Stimulated activated CD8-positive, alpha-beta memory T cell treated with anti-CD3 and anti-CD28 coated beads, Interleukin-12 subunit alpha, Interleukin-12 subunit beta, amount 100 ng/mL, for 24 hours (primary cell): ENCODE measurements around the gene NRN1L.
"Not testable (repeated sequence)": the region's sequence is repeated elsewhere in the genome, so short reads cannot be mapped to it uniquely, and the experiment has no call there.

Source experiments
- DNase-seq: peaks from one replicate; pipeline ENCODE4 v3.0.0-alpha.2; 2020; ENCODE audit errors: extremely low read depth

NRN1L gene

DNA sequence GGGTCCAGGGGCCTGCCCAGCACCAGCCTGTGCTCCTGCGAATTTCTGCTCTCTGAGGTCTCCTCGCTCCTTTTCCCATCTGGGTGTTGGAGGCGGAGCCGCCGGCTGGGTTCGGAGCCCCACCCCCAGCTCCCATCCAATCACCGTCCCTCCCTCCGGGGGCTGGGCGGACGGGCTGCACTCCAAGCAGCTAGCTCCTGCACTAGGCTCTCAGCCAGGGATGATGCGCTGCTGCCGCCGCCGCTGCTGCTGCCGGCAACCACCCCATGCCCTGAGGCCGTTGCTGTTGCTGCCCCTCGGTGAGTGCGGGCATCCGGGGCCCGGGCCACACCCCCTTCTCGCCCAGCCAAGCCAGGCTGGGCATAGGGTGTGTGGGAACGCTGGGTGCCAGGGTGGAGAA is at the start of gene NRN1L:
TSS of gene NRN1L (plus strand) at position 202 of the 400 bp plus-strand sequence. CDS start at position 221, 19 bp downstream.
- no peak for DNase-seq

DNA sequence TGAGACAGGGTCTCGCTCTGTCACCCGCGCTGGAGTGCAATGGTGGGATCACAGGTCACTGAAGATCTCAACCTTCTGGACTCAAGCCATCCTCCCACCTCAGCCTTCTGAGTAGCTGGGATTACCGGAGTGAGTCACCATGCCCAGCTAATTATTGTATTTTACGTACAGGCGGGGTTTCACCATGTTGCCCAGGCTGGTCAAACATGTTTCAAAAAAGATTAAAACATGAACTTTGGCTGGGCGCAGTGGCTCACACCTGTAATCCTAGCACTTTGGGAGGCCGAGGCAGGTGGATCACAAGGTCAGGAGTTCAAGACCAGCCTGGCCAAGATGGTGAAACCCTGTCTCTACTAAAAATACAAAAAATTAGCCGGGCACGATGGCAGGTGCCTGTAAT is 47.5 kb upstream of the NRN1L start:
- not testable (repeated sequence) for DNase-seq

DNA sequence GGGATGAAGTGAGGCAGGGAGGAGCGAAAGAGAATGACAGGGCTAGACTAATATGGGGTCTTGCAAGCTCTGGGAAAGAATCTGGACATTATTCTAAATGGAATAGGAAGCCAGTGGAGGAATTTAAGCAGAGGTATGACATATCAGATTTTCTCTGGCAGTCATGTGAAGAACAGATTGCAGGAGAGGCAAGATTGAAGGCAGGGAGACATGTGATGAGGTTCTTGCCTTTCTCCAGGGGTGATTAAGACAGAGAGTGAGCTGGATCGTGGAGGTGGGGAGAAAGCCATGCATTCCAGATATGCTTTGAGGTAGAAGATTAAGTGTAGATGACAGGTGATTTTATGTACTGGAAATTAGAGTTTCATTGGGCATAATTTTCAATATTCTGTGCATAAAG is 46.9 kb upstream of the NRN1L start:
- DNase-seq = no peak

DNA sequence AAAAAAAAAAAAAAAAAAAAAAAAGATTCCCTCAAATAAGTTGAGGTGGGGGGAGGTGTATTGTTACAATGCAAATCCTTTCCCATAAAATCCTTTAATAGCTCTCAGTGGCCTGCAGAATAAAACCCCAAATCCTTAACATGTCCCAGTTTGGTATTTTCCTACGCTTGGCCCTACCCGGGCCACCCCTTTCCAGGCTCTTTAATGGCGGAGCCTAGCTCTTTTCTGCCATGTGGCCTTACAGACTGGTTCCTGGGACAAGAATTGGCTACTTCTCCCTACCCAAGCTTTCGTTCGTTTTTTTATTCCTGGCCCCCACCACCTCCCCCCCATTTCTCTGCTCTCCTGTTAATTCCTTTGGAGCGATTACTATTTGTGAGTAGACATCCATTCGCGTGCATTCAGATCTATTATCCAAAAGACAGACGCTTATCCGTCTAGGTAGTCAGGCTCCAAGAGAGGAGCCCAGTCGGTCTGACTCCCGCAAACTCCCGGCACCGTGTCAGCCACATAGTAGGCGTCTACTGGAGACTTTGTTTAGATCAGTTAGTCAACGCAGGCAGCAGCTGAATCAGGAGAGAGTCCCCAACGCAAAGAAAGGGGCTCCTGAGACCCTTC is 43.4 kb upstream of the NRN1L start:
- no peak for DNase-seq

DNA sequence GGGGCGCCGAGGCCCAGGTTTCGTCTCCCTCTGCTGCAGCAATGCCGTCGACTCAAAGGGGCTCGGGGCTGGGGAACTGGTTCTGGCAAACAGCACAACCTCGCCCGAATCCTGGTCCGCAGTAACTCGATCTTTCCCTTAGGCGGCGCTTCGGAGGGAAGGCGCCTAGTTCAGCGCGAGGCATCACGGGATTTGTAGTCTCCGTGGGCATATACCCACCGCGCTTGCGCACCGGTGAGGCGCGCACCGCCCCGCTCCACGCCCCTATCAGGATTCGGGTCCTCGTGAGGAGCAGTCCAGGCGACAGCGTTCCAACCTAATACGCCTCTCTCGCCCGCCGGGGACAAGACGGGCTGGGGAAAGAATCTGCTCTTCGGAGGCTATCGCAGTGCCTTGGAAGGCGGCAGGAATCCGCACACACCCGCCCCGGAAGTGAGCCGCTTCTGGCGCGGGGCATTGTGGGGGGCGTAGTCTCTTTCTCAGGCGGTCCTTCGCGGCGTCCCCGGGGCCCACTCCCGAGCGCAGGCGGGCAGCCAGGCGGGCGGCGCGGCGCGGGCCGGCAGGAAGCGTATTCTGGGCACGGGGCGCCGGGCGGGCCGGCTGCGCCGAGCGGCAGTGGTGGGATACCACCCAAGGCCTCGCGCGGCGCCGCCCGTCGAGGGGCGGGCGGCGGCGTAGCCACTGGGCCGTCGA is 42.7 kb upstream of the NRN1L start, which contains the start of gene THAP11:
TSS of gene THAP11 (plus strand) at position 505 of the 693 bp plus-strand sequence. CDS start 235 bp downstream, outside the sequence.
- peak; percentile 82 for DNase-seq

DNA sequence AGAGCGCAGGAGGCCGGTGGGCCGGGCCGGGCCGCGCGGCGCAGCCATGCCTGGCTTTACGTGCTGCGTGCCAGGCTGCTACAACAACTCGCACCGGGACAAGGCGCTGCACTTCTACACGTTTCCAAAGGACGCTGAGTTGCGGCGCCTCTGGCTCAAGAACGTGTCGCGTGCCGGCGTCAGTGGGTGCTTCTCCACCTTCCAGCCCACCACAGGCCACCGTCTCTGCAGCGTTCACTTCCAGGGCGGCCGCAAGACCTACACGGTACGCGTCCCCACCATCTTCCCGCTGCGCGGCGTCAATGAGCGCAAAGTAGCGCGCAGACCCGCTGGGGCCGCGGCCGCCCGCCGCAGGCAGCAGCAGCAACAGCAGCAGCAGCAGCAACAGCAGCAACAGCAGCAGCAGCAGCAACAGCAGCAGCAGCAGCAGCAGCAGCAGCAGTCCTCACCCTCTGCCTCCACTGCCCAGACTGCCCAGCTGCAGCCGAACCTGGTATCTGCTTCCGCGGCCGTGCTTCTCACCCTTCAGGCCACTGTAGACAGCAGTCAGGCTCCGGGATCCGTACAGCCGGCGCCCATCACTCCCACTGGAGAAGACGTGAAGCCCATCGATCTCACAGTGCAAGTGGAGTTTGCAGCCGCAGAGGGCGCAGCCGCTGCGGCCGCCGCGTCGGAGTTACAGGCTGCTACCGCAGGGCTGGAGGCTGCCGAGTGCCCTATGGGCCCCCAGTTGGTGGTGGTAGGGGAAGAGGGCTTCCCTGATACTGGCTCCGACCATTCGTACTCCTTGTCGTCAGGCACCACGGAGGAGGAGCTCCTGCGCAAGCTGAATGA is 42.0 kb upstream of the NRN1L start:
- peak; percentile 17 for DNase-seq

DNA sequence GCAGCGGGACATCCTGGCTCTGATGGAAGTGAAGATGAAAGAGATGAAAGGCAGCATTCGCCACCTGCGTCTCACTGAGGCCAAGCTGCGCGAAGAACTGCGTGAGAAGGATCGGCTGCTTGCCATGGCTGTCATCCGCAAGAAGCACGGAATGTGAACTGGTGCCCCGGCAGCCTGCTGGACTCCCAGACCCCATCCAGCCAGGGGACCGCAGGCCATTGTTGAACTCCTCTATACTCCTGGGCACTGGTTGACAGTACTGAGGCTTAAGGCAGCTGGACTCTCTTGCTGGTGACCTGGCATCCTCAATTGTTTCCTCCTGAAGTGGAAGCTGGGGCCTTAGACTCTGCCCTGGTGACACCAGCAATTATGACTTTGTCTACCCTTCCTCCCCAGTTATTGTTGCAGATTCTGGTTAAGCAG is 41.3 kb upstream of the NRN1L start:
- DNase-seq = no peak

DNA sequence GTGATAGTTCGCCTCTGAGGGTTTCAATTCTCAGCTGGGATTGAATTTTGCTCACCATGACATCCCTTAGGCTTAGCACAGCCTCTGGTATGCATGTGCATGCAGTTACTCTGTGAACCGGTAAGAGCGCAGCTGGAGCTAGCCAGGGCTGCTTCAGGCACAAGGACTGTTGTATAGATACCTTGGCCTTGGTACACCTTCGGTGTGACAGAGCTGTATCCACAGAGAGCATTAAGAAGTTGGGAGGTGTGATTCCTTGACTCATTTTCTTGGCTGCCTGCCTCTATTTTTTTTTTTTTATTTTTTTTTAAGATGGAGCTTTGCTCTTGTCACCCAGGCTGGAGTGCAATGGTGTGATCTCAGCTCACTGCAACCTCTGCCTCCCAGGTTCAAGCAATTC is 40.2 kb upstream of the NRN1L start:
- DNase-seq = no peak

DNA sequence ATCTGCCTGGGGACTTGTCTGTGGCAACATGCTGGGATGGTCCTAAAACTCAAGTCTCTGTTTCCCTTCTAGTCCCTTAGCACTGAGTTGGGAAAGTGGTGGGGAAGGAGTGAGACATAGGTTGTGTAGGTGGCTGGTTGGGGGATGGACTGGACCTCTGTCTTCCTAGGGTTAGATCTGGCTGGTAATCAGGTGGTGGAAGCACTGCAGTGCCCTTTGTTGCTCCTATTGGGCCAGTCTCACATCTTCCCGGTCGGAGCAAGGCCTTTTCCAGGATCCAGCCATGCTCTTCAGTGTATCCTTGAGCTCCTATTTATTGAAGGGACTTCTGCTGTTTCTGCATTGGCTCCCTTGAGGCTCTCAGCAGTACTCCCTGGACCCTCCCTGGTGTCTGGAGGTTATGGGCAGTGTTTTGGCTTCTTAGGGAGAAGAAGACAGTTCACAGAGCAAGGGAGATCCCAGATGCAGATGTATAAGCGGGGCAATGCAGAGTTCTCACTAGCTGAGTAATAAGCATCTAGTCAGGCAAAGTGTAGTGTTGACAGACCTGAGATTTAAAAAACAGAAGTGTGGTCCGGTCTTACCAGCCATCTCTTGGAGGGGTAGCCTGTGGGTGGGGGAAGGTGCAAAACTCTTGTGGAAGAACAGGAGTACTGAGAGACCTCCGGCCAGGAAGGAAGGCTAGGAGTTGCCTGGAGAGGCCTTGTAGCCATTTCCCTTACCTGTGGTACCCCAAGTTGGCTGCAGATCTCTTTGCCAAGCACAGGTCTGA is 39.2 kb upstream of the NRN1L start:
- DNase-seq = no peak

DNA sequence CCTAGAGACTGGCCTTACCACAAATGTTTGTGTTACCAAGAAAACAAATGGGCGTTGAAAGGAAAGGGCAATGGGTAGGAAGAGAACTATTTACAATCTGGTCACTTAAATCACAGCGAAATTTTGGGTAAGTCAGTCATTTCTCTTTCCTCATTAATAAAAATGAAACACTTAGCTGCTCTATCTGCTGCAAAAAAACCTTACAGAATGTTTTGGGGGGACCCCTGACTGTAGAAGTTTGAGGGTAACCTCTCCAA is 38.7 kb upstream of the NRN1L start:
- DNase-seq = no peak

DNA sequence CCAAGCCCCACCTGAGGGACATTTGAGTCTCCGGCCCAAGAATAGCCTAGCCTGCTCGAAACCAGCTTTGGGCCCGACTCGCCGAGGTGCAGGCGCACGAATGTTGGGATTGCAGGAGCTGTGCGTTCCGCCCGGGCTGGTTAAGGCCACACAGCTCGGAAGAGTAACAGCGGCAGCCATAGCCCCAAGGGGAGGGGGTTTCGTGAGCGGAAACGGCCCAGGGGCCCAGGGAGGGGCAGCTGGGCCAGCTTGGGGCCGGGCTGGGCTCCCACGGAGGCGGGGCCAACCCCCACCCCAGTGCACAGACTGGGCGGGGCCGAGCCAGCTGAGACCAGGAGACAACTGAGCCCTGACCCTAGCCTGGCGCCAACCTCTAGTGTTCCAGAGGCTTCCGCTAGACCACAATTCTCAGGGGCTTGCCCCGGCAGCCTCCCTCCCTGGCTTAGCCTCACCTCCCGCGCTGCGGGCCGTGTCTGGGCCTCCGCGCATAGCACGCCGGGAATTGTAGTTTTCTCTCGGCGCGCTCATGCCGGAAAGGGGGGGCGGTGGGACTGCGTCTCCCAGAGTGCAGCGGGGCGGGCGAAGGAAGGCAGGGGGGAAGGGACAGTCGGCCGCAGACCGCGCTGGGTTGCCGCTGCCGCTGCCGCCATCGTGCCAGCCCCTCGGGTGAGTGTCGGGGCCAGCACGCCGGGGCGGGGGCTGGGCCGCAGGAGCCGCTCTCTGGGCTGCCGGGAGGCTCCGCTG is 38.2 kb upstream of the NRN1L start, which contains the start of gene NUTF2:
TSS of gene NUTF2 (plus strand) at position 614 of the 744 bp plus-strand sequence. CDS start 18,198 bp downstream, outside the sequence.
- peak; percentile 88 for DNase-seq

DNA sequence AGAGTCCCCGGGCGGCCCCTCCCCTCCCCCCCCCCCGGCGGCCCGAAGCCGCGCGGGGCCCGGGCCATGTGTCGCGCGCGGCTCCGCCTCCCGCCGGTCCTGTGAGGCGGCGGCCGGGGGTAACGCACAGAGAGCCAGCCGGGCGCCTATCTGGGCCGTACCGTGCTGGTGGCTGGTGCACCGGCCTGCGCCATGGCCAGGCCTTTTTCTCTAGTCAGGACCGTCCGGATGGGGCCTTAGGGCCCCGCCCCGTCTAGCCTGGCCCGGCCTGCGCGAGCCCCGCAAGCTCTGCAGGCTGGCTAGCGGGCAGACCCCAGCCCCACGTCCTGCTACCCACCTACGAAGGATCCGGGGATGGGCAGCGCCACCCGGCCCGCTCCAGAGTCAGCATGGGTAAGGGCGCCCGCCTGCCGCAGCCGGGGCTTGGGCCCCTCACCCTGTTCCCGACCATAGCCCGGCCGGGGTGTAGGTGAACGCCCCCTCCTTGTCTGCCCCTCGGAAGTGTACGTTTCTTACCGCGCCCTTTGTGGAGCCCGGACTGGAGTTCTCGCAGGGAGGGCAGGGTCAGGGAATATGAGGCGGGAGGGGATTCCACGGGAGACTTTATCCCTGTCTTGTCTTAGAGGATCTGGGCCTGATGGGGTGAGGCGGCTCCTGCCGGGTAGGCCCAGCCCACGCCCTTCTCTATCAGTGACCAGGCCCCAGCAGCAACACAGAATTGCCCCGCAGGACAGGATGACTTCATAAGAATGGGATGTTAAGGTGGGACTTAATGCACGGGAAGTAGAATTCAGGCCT is 37.4 kb upstream of the NRN1L start, which contains the start of gene CENPT:
TSS of gene CENPT (minus strand) at position 630 of the 798 bp plus-strand sequence. CDS start 13,834 bp downstream, outside the sequence.
- DNase-seq = no peak

DNA sequence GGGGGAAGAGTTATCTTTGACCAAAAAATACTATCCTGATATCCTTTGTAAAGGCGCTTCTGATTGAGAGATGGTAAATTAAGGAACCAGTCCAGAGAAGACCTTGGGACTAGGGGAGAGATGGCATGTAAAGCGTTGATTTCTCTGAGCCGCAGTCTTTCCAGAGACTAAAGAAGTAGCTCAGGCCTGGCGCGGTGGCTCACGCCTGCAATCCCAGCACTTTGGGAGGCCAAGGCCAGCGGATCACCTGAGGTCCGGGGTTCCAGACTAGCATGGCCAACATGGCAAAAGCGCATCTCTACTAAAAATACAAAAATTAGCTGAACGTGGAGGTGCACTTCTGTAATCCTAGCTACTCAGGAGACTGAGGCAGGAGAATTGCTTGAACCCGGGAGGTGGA is 36.6 kb upstream of the NRN1L start:
- no peak for DNase-seq

DNA sequence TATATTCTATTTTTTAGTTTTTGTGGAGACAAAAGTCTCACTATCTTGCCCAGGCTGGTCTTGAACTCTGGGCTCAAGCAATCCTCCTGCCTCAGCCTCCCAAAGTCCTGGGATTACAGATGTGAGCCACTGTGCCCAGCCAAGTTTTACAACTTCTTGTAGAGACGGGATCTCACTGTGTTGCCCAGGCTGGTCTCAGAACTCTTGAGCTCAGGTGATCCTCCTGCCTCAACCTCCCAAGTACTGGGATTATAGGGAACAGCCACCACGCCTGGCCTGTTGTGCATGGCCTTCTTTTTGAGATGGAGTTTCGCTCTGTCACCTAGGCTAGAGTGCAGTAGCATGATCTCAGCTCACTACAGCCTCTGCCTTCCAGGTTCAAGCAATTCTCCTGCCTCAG is 31.0 kb upstream of the NRN1L start:
- no peak for DNase-seq

DNA sequence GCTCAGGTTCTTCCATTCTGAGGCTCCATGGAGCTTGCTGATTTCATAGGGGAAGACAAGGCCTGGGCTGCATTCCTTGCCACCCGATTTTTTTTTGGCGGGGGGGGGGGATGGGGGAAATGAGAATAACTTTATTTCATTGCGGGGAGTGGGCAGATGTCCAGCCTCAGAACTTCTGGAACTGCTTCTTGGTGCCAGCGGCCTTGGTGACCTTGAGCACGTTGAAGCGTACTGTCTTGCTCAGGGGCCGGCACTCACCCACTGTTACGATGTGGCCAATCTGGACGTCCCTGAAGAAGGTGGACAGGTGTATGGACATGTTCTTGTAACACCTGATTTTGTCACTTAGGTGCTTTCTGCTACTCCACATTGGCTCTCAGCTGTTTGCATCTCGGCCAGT is 28.9 kb upstream of the NRN1L start:
- DNase-seq = no peak

DNA sequence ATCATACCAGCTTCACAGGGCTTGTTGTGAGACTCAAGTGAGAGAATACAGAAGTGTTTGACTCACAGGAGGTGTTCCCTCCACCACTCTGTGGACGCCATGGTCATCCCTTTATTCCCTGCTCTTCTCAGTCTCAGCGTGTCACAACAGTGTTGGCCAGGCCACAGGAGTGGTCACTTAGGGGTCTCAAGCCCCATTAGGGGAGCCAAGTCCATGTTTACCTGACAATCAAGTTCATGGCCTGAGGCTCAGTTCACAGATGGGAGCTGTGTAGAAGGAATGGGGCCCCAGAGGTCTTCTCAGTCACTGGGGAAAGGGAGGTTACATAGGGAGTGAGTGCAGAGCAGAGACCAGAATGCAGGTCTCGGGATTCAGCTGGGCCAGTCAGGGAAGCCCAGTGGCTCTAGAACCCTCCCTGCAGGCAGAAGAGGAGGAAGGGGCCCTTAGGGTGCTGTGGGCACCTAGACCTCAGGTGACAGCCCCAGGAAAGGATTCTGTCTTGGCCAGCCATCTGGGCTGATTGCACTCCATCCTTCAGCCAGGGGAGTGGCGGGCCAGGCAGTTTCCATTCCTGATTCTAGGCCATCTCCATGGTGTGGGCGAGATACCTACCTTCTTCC is 27.6 kb upstream of the NRN1L start:
- DNase-seq = no peak

DNA sequence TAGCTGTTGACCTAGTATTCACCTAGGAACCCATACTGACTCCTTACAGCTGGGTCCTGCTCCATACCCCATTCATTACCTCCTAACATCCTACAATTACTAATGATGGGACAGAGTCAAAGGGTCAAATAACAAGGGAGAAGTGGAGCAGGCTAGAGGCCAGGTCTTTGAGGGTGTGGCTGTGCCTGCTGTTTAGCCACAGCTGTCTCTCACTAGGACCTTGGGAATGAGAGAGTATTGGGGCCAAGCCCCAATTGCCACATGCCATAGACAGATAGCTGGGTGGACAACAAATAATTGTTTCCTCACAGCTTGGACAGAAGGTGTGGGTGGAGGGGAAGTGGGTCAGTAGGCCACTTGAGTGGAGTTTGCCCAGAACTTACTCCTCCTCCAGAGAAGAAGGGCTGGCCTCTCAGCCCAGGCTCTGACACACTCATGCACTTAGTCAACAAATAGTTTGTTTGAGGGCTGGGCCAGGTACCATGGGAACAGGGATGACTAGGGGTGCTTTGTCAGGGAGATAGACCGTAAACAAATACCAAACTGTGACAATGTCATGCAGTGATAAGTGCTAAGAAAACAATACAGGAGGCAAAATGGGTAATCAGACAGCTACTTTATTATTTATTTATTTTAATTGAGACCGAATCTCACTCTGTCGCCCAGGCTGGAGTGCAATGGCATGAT is 27.0 kb upstream of the NRN1L start:
- no peak for DNase-seq

DNA sequence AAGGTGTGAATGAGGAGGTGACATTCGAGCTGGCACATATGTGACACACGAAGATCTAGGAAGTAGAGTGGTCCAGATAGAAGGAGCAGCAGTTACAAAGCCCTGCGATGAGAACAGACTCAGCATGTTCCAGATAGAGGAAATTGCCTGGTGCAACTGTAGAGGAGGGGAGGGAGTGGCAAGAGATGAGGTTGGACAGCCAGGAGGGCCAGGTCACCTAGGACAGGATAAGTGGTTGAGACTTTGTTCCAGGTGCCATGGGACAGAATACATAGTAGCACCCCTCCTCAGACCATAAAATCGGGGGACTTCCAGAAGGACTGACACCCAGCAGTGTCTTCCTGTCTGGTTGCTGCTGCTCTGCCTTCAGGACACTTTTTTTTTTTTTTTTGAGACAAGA is 26.2 kb upstream of the NRN1L start:
- DNase-seq = no peak
